K562 (cell line): ENCODE measurements around the gene PRKCE.

Experiments used
- CBX2 ChIP-seq: fragments of 200-600 bp; sonication (generic); IDR thresholded peaks from one replicate; pipeline ENCODE4 v1.6.1; 2012; ENCODE audit warnings: mild to moderate bottlenecking, low read length, inconsistent platforms; ENCODE audit not compliant: insufficient read depth, poor library complexity, severe bottlenecking
- CTCF ChIP-seq, 3 experiments: IDR thresholded peaks in 2 of 3; conservative IDR thresholded peaks in 1 of 3; 2 replicates each; pipeline ENCODE4 v1.5.1; 2011 to 2012; ENCODE audit warnings: low read length in 3 of 3, mild to moderate bottlenecking in 3 of 3, control low read depth in 2 of 3, improper control_type of control experiment in 1 of 3, inconsistent platforms in 1 of 3, low read depth in 1 of 3, mixed read lengths in 1 of 3, moderate library complexity in 1 of 3; ENCODE audit not compliant: insufficient read depth in 2 of 3
- POLR2A ChIP-seq: fragments of 450-650 bp; conservative IDR thresholded peaks from 2 replicates; pipeline ENCODE4 v1.6.1; 2016
- POLR2AphosphoS5 ChIP-seq: IDR thresholded peaks from 2 replicates; pipeline ENCODE4 v1.6.1; 2011; ENCODE audit warnings: mild to moderate bottlenecking, low read depth, low read length, moderate library complexity; ENCODE audit not compliant: control insufficient read depth, insufficient read depth
- POLR2H ChIP-seq: IDR thresholded peaks from 2 replicates; pipeline ENCODE4 v1.6.1; 2016; ENCODE audit warnings: missing genetic modification characterization, low read depth, mild to moderate bottlenecking, control low read depth, missing compliant biosample characterization, moderate library complexity
- PPARD ChIP-seq: fragments of 250-450 bp; sonication (Bioruptor Pico); IDR thresholded peaks from 2 replicates; pipeline ENCODE4 v1.8.0; 2022; ENCODE audit warnings: inconsistent platforms, mild to moderate bottlenecking, moderate library complexity
- REST ChIP-seq, 2 experiments: fragments of 450-650 bp; formaldehyde crosslinking in 1 of 2; IDR thresholded peaks; 2 replicates each; pipeline versions ENCODE4 v1.4.0 to v1.6.1; 2014 to 2020; ENCODE audit warnings: mild to moderate bottlenecking in 2 of 2, borderline replicate concordance in 1 of 2, low read depth in 1 of 2
- ZBTB33 ChIP-seq: sonication (generic); formaldehyde crosslinking; IDR thresholded peaks from 2 replicates; pipeline ENCODE4 v1.8.1; 2023; ENCODE audit warnings: mild to moderate bottlenecking, missing genetic modification reagents
- ZNF232 ChIP-seq: sonication (generic); formaldehyde crosslinking; IDR thresholded peaks from 2 replicates; pipeline ENCODE4 v1.8.0; 2022; ENCODE audit warnings: mild to moderate bottlenecking, missing genetic modification reagents

GRCh38 chr2:45837812-45838341 lies 186.4 kb downstream of the PRKCE start:
- no peak for TF ChIP-seq POLR2AphosphoS5
- no peak for TF ChIP-seq CTCF (IDR thresholded peaks at IDR 0.05 in 2 of 3, conservative IDR thresholded peaks at IDR 0.05 in 1 of 3; ENCODE audit: insufficient read depth in 2 of 3, low read depth in 1 of 3, low read length in 3 of 3)
- TF ChIP-seq ZNF232 (CRISPR knock-in tag) = no peak
- no peak for TF ChIP-seq REST (IDR thresholded peaks at IDR 0.05; ENCODE audit: borderline replicate concordance)
- no peak for TF ChIP-seq REST (CRISPR knock-in tag; IDR thresholded peaks at IDR 0.05; ENCODE audit: low read depth)
- no peak for TF ChIP-seq POLR2A
- TF ChIP-seq ZBTB33 (CRISPR knock-in tag) = no peak
- TF ChIP-seq POLR2H (tag) = no peak
- TF ChIP-seq CBX2 = no peak
- no peak for TF ChIP-seq PPARD (CRISPR knock-in tag)
